SU-DHL-6 (cell line): ENCODE measurements around the gene PDP2.

ENCODE experiments used
- CTCF ChIP-seq: fragments of 200-600 bp; sonication (generic); IDR thresholded peaks from one replicate; pipeline ENCODE4 v1.5.1; 2017; ENCODE audit warnings: antibody characterized with exemption, mild to moderate bottlenecking, low read length, moderate library complexity; ENCODE audit not compliant: insufficient read depth, poor library complexity, severe bottlenecking
- EZH2phosphoT487 ChIP-seq: fragments of 200-600 bp; sonication (generic), shearing (Covaris generic); conservative IDR thresholded peaks from 2 replicates; pipeline ENCODE4 v1.6.1; 2018; ENCODE audit warnings: mild to moderate bottlenecking, antibody characterized with exemption, low read length, moderate library complexity, mixed read lengths

- TF ChIP-seq CTCF (no peak), EZH2phosphoT487 (no peak)
These were observed 30.8 kb upstream of the PDP2 start for GRCh38 chr16:66849549-66849948.
